ENCODE data around the gene WNT2B.

The WNT2B gene

DNA sequence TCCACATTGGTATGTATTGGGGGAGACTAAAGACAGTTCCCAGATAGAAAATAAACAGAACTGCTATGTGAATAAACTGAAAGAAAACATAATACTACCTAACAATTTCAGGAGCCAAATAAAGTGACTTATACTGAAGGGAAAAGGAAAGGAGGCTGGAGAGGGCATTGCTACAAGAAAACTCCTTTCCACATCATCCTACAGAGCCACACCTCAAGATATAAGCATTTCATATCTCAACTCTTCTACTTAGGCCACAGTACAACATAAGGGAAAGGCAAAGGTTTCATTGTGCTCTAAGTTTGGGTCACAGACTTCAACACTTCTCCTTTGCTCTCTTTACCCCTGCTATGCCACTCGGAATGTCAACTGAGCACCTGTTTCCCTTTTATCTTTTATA is 55.3 kb downstream of the WNT2B start:
- H3K4me3 Mint-ChIP-seq = no peak overlapping the region
- DNase-seq (ENCODE audit: low spot score in 2 of 2) (no peak), ATAC-seq (replicated peaks; ENCODE audit: extremely low read depth, poor library complexity, severe bottlenecking) (no peak)
- no peaks in the 10 kb centered on the region for H3K4me1 Mint-ChIP-seq
- H3K27ac Mint-ChIP-seq (ENCODE audit: low read depth) = no peak overlapping the region
- H3K27me3 Mint-ChIP-seq = no peaks in the 10 kb centered on the region
- H3K36me3 Mint-ChIP-seq (ENCODE audit: insufficient read depth) = peaks cover 8% of the 10 kb centered on the region
- no peaks in the 10 kb centered on the region for H3K9me3 Mint-ChIP-seq

GRCh38 chr1:112565800-112566199 is 57.0 kb downstream of the WNT2B start:
- H3K9me3 Mint-ChIP-seq = no peaks in the 10 kb centered on the region
- ATAC-seq (replicated peaks; ENCODE audit: extremely low read depth, poor library complexity, severe bottlenecking) (no peak), DNase-seq (ENCODE audit: low spot score in 2 of 2) (no peak)
- peaks cover 5% of the 10 kb centered on the region for H3K36me3 Mint-ChIP-seq (ENCODE audit: insufficient read depth)
- no peak overlapping the region for H3K27ac Mint-ChIP-seq (ENCODE audit: low read depth)
- H3K4me3 Mint-ChIP-seq = no peak overlapping the region
- no peaks in the 10 kb centered on the region for H3K27me3 Mint-ChIP-seq
- no peaks in the 10 kb centered on the region for H3K4me1 Mint-ChIP-seq

- ATAC-seq (replicated peaks; ENCODE audit: extremely low read depth, poor library complexity, severe bottlenecking) = no peak
- no peak for DNase-seq (ENCODE audit: low spot score in 2 of 2)
- Mint-ChIP-seq H3K27me3 (no peaks in the 10 kb centered on the region), H3K9me3 (no peaks in the 10 kb centered on the region), H3K4me1 (no peaks in the 10 kb centered on the region), H3K36me3 (ENCODE audit: insufficient read depth) (peaks cover 25% of the 10 kb centered on the region), H3K27ac (ENCODE audit: low read depth) (no peak overlapping the region), H3K4me3 (no peak overlapping the region)
Measured at GRCh38 chr1:112575154-112575804, 66.5 kb downstream of the WNT2B start.

- Mint-ChIP-seq H3K27ac (ENCODE audit: low read depth) (no peak overlapping the region), H3K27me3 (no peaks in the 10 kb centered on the region), H3K9me3 (no peaks in the 10 kb centered on the region), H3K4me1 (no peaks in the 10 kb centered on the region), H3K4me3 (no peak overlapping the region), H3K36me3 (ENCODE audit: insufficient read depth) (peaks cover 25% of the 10 kb centered on the region)
- ATAC-seq (replicated peaks; ENCODE audit: extremely low read depth, poor library complexity, severe bottlenecking) (no peak), DNase-seq (ENCODE audit: low spot score in 2 of 2) (no peak)
Measured at GRCh38 chr1:112576240-112576639, 67.5 kb downstream of the WNT2B start.
